TTC549 (cell line): ENCODE data around the gene ZFAND2A.

Source experiments
- FAIRE-seq: peaks from 2 replicates; lab custom pipeline; 2012; peaks lifted over from hg19 to GRCh38; lab: Jason Lieb, UNC

ZFAND2A gene

GRCh38 chr7:1106063-1106792 lies 53.8 kb downstream of the ZFAND2A start:
- no peak for FAIRE-seq

DNA sequence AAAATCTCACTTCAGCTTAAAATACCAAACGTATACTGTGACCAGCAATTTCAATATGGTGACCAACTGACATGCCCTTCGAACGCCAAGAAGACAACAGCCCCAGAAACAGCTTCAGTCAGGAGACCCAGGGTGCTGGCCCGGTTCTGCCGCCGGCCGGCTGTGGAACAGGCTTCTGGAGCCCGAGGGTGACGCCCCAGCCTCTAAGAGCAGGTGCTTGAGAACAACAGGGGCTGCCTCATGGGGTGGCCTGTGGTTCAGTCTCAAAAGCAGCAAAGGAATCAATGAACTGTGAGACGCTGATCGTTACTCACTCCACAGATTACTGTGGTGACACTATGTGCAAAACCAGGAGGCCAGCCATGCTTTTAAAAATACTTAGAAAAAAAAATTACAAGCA lies 54.8 kb downstream of the ZFAND2A start:
- FAIRE-seq, result no peak

- FAIRE-seq, result no peak
Measured at GRCh38 chr7:1104516-1105179, 55.3 kb downstream of the ZFAND2A start.

DNA sequence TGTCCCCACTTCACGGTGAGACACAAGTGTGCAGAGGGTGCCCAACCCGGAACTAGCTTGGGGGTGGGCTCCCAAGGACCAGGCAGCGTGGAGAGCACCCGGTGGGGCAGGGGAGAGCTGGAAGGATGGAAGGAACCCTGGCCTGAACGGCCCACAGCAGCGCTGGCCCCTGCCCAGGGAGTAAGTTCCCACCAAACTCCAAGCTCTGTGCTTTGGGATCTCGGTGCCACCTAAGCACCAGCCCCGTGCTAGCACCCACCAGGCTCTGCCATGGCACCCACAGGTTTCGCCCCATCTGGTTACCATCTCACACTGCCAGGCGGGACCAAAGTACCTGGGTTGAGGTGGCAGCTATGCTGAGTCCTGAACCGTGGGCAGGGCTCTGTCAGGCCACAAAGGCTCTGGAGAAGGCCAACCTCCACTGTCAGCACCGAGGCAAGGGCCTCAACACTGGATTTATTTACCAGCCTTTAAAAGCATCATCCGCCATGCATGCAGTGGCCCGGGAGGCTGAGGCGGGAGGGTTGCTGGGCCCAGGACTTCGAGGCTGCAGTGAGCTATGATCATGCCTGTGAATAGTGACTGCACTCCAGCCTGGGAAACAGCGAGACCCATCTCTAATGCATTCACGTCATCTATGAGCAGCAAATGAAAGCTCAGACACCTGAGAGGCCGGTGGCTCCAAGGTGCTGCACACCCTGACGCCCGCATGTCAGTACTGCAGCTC lies 56.0 kb downstream of the ZFAND2A start:
- no peak for FAIRE-seq

GRCh38 chr7:1103009-1103788 lies 56.8 kb downstream of the ZFAND2A start:
- FAIRE-seq, result no peak
